Prostate gland (tissue), 2 donors: ENCODE data around the gene CARD14.

Experiments
- CTCF ChIP-seq, 4 experiments: fragments of 200-600 bp in 2 of 4; fragments of 450-650 bp in 2 of 4; sonication (generic) in 2 of 4; IDR thresholded peaks; 1 replicate in 3 of 4; 2 replicates in 1 of 4; pipeline ENCODE4 v1.5.1; 2016 to 2019; ENCODE audit warnings: antibody characterized with exemption in 4 of 4, mild to moderate bottlenecking in 2 of 4, moderate library complexity in 2 of 4
- POLR2AphosphoS5 ChIP-seq: sonication (generic); formaldehyde crosslinking; IDR thresholded peaks from one replicate; pipeline ENCODE4 v1.6.1; 2017; ENCODE audit warnings: antibody characterized with exemption

GRCh38 chr17:80137131-80137530 is 32.7 kb upstream of the CARD14 start:
- no peak for TF ChIP-seq POLR2AphosphoS5
- no peak for TF ChIP-seq CTCF (IDR thresholded peaks at IDR 0.05)
